ENCODE measurements around the gene ACTR1A.

GRCh38 chr10:102452672-102453340 lies 49.7 kb downstream of the ACTR1A start:
- TF ChIP-seq ELF4 (IDR thresholded peaks at IDR 0.05): no peak
- TF ChIP-seq HDGF (IDR thresholded peaks at IDR 0.05; ENCODE audit: borderline replicate concordance): no peak
- no peak for TF ChIP-seq TARDBP (IDR thresholded peaks at IDR 0.05)
- no peak for TF ChIP-seq FOXA1 (IDR thresholded peaks at IDR 0.05)
- no peak for TF ChIP-seq FOXM1 (IDR thresholded peaks at IDR 0.05; ENCODE audit: borderline replicate concordance)
- 0 out of 2 replicates have a peak, but pooled peaks have one; percentile 26 for TF ChIP-seq ARNT (IDR thresholded peaks at IDR 0.05)

All from HEK293T (cell line).